Measurements from ENCODE around the gene ZNF70. TPM values are rescaled to one million over a fixed set of nuclear protein-coding genes. Genes with fewer than 3 reads are reported as not detected.

Gene ZNF70
- total RNA-seq (2014; rRNA removed) (2.3 and 3.7 TPM in 2 replicates), Bru-seq, nascent RNA (percentile 54 among the genes with signal in this experiment), BruChase-seq, experiment 1, labeled RNA remaining after a 6-hour chase (percentile 75 among the genes with signal in this experiment), BruChase-seq, experiment 2, labeled RNA remaining after a 2-hour chase (percentile 70 among the genes with signal in this experiment)
- long read RNA-seq, full-length matches to known transcripts, result 1 of 3 reads
- long read RNA-seq, partial matches to known transcripts, result 0 of 3 reads
- long read RNA-seq, other reads (novel, unspliced or antisense), result 2 of 3 reads

GRCh38 chr22:23750714-23751440 lies at the start of gene ZNF70:
ZNF70 (minus strand) TSS chr22:23751112; CDS start chr22:23745140, 5,972 bp downstream.
- Histone ChIP-seq H3K9me3 (ENCODE audit: low read length) (no peaks in the 10 kb centered on the region), H3K9me2 (replicated peaks; ENCODE audit: low read length) (no peaks in the 10 kb centered on the region), H3K4me2 (ENCODE audit: low read length) (peak within 1 kb of the TSS; percentile 97), H3K36me3 (ENCODE audit: low read depth, low read length) (no peaks in the 10 kb centered on the region), H3K79me2 (ENCODE audit: low read length) (0 out of 2 replicates have a peak, but pooled peaks cover 4% of the 10 kb centered on the region), H3K4me1 (ENCODE audit: insufficient read depth, low read length) (peaks cover 8% of the 10 kb centered on the region), H4K20me1 (ENCODE audit: low read length) (no peaks in the 10 kb centered on the region), H2AFZ (ENCODE audit: low read length) (peak within 1 kb of the TSS; percentile 95), H3K9ac (ENCODE audit: low read length) (peak within 1 kb of the TSS; percentile 88), H3K27ac (ENCODE audit: low read length) (peak within 1 kb of the TSS; percentile 33; the same call in 1 of the 2 replicates), H3F3A (ENCODE audit: low read length, unreplicated experiment) (no peaks in the 10 kb centered on the region), H3K27me3 (ENCODE audit: low read length) (no peaks in the 10 kb centered on the region), H3K4me3 (ENCODE audit: low read length) (peak within 1 kb of the TSS; percentile 86)
- ATAC-seq, result peak; percentile 96
- no TSS peak for BruUV-seq (replicated peaks)
- intact Hi-C loops (cut with micrococcal nuclease), result no loop called here
- CTCF ChIA-PET, result interaction anchor here (0.6 kb wide), 2 partner anchors 37 to 99 kb away, joined by 3 read pairs; no protein-coding TSS in a partner anchor
- POLR2A ChIA-PET (ENCODE audit: unreplicated experiment), result interaction anchor here (0.6 kb wide), 2 partner anchors 12 to 29 kb away, joined by 3 to 4 read pairs; no protein-coding TSS in a partner anchor
- TF ChIP-seq EZH2 (IDR thresholded peaks at IDR 0.05; ENCODE audit: low read length, unreplicated experiment) (no peak), EZH2phosphoT487 (IDR thresholded peaks at IDR 0.05; ENCODE audit: borderline replicate concordance, low read length) (no peak), CTCF (conservative IDR thresholded peaks at IDR 0.05; ENCODE audit: low read depth, low read length) (no peak)
- DNase-seq, result peak; percentile 85

DNA sequence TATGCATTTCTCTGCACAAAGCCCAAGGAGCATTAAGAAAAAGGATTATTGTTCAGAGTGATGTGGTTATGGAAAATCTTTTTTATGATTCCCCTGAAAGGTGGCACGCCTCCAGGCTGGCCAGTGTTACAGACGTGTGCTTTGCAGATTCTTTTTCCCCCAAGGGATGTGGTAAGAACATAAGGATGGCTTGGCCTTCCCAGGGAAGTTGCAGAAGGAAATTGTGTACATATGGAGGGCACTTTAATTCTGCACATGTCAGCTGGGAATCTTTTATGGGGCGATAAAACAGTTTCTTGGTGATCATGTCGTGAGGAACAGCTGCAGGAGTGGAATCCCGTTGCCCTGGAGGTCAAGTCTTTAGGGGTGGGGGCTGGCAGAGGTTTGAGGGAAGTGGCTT lies 45.5 kb upstream of the ZNF70 start:
- BruUV-seq (replicated peaks), result no TSS peak
- no peak overlapping the region for H3K27ac ChIP-seq (ENCODE audit: low read length)
- no peak overlapping the region for H3K4me2 ChIP-seq (ENCODE audit: low read length)
- no peaks in the 10 kb centered on the region for H3K9me3 ChIP-seq (ENCODE audit: low read length)
- H3K79me2 ChIP-seq (ENCODE audit: low read length), result peaks cover 8% of the 10 kb centered on the region
- H3K9ac ChIP-seq (ENCODE audit: low read length), result no peak overlapping the region
- ChIA-PET POLR2A (ENCODE audit: unreplicated experiment) (no interaction called here), CTCF (no interaction called here)
- ATAC-seq, result no peak
- no peaks in the 10 kb centered on the region for H3K27me3 ChIP-seq (ENCODE audit: low read length)
- no peak for TF ChIP-seq CTCF (conservative IDR thresholded peaks at IDR 0.05; ENCODE audit: low read depth, low read length)
- TF ChIP-seq EZH2phosphoT487 (IDR thresholded peaks at IDR 0.05; ENCODE audit: borderline replicate concordance, low read length), result no peak
- TF ChIP-seq EZH2 (IDR thresholded peaks at IDR 0.05; ENCODE audit: low read length, unreplicated experiment), result no peak
- H2AFZ ChIP-seq (ENCODE audit: low read length), result no peak overlapping the region
- no peaks in the 10 kb centered on the region for H3K9me2 ChIP-seq (replicated peaks; ENCODE audit: low read length)
- no peaks in the 10 kb centered on the region for H3K4me1 ChIP-seq (ENCODE audit: insufficient read depth, low read length)
- H4K20me1 ChIP-seq (ENCODE audit: low read length), result peaks cover 4% of the 10 kb centered on the region; the same call in 1 of the 2 replicates
- H3K4me3 ChIP-seq (ENCODE audit: low read length), result no peak overlapping the region
- intact Hi-C loops (cut with micrococcal nuclease), result no loop called here
- no peak for DNase-seq
- no peaks in the 10 kb centered on the region for H3F3A ChIP-seq (ENCODE audit: low read length, unreplicated experiment)
- H3K36me3 ChIP-seq (ENCODE audit: low read depth, low read length), result peaks cover 8% of the 10 kb centered on the region; the same call in 1 of the 2 replicates
